HG02938 (cell line): ENCODE results near the gene RAB37.

Experiments used
- ATAC-seq: cut with Tn5 transposase; IDR thresholded peaks from one replicate; pipeline ENCODE4 v1.9.1; 2021; ENCODE audit warnings: mild to moderate bottlenecking, moderate library complexity; ENCODE audit not compliant: unreplicated experiment

RAB37 gene, protein sequence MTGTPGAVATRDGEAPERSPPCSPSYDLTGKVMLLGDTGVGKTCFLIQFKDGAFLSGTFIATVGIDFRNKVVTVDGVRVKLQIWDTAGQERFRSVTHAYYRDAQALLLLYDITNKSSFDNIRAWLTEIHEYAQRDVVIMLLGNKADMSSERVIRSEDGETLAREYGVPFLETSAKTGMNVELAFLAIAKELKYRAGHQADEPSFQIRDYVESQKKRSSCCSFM

GRCh38 chr17:74736513-74737298 lies at the start of gene RAB37:
TSS of gene RAB37 (plus strand) at chr17:74737256. CDS start at chr17:74737273, 17 bp downstream.
- no peak for ATAC-seq

GRCh38 chr17:74687886-74688285 lies 49.2 kb upstream of the RAB37 start:
- no peak for ATAC-seq

DNA sequence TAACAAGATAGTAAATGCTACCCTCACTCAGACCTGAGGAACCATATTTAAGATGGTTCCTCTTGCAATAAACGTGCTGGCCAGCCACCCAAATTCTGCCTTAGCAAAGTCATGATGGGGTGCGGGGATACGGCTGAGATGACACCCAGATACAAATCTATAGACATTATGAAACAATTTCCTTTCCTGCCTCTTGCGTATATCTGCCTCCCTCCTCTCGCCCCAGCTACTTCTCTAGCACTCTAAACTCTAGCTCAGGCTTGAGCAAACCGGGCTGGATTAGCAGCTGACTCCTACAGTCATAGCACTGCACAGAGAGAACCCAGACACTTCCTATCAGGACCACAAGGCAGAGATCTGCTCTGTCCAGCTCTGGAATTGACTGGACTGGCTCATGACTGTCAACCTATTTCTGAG lies 46.6 kb upstream of the RAB37 start:
- no peak for ATAC-seq

DNA sequence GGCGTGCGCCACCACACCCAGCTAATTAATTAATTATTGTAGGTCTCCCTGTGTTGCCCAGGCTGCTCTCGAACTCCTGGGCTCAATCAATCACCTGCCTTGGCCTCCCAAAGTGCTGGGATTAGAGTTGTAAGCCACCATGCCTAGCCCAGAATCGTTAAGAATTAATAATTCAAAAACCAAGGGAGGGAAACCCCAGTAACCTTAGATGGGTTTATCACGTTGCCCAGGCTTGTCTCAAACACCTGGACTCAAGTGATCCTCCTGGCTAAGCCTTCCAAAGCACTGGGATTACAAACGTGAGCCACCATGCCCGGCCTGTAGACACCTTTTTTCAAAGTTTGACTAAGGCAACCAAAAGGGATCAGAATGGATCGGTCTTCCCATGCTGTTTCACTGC lies 45.9 kb upstream of the RAB37 start:
- no peak for ATAC-seq

GRCh38 chr17:74694081-74694480 lies 43.0 kb upstream of the RAB37 start:
- ATAC-seq, result no peak

DNA sequence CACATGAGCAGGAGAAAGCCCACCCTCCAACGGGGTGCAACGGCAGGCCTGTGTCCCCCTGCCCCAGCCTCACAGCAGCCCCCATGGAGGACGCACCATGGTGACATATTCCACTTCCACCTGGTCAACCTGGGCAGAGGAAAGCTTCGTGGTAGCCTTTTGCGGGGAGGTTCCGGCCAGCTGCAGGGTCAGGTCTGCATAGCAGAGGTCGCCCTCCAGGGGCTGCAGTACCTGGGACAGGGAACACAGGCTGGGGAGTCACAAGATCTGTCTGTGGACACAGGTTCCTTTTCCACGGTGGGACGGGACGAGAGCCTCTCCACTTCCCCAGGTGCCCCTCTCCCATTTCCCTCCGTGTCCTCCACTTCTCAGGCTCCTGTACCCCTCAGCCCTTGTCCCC lies 41.4 kb upstream of the RAB37 start:
- ATAC-seq, result no peak

GRCh38 chr17:74697515-74697914 lies 39.5 kb upstream of the RAB37 start:
- no peak for ATAC-seq

- ATAC-seq, result no peak
Observed at GRCh38 chr17:74698069-74698468, 39.0 kb upstream of the RAB37 start.

DNA sequence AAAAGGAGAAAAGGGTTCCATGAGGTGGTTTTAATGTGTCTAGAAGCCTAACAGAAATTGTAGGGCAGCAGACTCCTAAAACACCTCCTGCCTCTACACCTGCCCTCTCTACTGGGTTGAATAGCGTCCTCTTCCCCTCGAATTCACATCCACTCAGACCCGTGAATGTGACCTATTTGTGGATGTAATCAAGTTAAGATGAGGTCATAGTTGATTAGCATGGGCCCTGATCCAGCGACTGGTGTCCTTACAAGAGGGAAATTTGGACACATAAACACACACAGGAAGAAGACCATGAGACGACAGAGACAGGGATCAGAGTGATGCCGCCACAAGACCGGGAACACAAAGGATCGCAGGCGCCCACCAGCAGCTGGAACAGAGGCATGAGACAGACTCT lies 37.8 kb upstream of the RAB37 start:
- no peak for ATAC-seq

DNA sequence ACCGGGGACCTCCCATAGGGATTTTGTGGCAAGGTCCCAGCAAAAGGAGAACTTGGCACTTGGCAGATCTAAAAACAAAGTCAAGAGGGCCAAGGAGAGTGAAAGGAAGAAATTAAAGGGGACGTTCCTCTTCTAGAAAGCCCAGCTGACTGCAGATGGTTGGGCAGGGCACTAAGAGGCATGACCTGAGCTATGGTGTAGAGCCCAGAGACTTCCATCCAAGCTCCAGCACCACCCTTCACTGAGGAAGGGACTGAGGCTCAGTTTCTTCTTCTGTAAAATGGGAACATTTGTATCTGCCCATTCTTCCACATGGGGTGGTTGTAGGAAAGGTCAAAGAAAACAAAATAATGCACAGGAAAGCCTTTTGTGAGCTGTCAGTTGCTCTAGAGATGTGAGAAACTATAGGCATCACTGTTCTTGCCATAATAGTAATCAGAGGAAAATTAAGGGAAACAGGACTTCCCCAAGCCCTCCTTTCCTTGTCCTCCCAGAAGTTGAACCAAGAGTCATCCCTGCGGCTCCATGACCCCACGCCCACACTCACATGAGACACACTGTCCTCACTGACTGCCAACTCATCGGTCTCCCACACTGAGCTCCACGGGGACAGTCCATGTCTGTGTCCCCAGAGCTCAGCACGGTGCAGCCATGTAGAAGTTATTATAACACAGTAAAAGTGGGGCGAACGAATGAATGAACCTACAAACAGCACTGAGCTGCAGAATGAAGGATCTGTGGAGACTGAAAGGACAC lies 34.8 kb upstream of the RAB37 start:
- no peak for ATAC-seq

DNA sequence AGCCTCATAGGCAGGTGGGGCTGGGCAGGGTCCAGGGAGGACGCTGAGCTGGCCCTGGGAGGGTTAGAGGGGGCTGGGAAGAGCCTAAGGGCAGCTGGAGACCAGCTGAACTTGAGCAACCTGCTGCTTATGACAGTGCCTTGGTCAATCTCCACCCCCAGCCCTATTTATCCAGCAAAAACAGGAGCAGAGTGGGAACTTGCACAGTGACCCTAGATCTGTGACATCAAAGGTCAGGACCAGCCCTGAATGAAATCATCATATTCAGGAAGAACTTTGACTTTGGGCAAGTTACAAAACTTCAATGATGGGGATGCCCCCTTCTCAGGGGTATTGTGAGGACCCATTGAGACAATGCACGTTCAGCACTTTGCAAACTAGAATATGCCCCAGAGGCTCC lies 33.7 kb upstream of the RAB37 start:
- no peak for ATAC-seq

- ATAC-seq, result no peak
Observed at GRCh38 chr17:74704544-74704943, 32.5 kb upstream of the RAB37 start.

- no peak for ATAC-seq
Observed at GRCh38 chr17:74711058-74711824, 25.8 kb upstream of the RAB37 start.

DNA sequence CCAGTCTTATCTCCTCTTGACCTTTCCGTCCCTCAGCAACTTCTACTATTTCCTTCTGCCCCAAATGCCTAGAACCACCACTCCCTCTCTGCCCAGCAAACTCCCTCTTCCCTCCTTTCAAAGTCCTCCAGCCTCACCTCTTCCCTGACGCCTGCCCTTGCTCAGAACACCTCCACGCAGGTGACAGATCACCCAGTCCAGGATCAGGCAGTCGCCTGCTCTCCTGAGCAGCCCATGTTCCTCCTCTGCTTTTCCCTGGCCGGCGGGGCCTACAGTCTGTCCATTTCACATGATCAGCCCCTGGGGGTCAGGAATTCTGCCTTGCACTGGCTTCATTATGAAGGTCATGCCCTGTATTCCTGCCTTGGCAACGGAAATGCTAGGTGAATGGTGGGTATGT lies 24.8 kb upstream of the RAB37 start:
- no peak for ATAC-seq

GRCh38 chr17:74712756-74713155 lies 24.3 kb upstream of the RAB37 start, which contains the start of gene CD300LF:
TSS of gene CD300LF (minus strand) at chr17:74712923. CDS start at chr17:74712866, 57 bp downstream.
- no peak for ATAC-seq

DNA sequence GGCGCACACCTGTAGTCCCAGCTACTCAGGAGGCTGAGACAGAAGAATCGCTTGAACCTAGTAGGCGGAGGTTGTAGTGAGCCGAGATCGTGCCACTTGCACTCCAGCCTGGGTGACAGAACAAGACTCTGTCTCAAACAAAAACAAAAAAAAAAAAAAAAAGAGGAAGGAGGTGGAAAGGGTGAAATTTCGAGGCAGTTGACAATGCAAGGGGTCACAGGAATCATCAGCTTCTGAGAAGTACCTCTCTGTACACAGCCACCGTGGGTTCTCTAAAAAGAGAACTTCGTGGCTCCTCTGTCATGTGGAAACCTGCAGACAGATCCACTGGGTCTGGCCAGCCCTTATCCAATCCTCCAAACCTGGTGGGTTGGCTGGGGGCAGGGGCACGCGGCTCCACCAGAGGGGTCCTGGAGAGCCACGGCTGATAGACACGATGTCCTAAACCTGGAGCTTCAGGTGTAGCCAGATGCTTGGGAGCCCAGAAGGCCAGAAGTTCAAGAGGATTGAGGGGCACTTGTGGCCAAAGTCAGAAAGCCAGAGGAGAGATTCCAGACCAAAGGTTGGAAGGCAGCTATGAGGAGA lies 23.8 kb upstream of the RAB37 start:
- no peak for ATAC-seq

GRCh38 chr17:74715144-74715543 lies 21.9 kb upstream of the RAB37 start:
- ATAC-seq, result no peak

DNA sequence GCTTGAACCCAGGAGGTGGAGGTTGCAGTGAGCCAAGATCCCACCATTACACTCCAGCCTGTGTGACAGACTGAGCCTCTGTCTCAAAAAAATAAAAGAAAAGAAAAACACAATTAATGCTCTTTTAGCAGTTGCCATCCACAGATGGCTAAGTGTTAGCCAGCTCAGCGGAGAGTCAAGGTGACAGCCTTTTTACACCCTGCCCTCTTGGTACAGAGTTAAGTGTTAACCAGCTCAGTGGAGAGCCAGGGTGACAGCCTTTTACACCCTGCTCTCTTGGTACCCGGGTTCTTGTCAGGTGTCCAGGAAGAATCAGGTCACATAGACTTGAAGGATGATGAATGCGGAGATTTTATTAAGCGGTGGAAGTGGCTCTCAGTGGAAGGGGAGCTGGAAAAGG lies 16.6 kb upstream of the RAB37 start:
- no peak for ATAC-seq

GRCh38 chr17:74722782-74723181 lies 14.3 kb upstream of the RAB37 start:
- no peak for ATAC-seq

DNA sequence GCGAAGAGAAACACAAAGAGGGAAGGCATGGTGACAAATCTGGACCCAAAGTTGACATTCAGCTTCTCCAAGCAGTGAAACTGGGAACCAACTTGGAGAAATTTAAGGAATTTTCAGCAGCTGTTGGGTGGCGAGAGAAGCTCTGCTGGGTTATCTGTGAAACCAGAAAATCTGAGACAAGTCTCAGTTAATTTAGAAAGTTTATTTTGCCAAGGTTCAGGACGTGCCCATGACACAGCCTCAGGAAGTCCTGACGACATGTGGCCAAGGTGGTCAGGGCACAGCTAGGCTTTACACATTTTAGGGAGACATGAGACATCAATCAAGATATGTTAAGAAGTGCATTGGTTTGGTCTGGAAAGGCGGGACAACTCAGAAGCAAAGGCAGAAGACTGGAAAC lies 13.2 kb upstream of the RAB37 start:
- no peak for ATAC-seq

DNA sequence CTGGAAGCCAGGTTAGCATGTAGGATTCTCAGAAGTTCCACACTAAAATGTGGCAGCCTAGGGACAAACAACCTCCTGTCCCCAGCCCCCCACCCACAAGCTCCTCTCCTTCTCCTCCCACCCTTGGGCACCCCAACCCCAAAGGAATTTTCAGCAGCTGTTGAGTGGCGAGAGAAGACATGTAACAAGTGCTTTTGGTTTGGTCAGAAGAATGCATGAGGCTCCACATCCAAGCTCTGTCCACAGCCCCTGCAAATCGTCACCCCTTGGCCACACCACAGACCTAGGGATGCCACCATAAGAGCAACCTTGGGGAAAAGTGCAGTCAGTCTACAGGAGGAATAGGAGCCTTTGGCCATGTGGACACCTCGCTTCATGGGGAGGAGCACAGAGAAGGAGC lies 11.9 kb upstream of the RAB37 start:
- no peak for ATAC-seq
